CD4-positive, alpha-beta T cell treated with Interleukin-6 at 100 ng/mL for 8 hours (primary cell): Measurements from ENCODE around the gene TRIM7.
A peak's percentile ranks its signal among the peaks of the same experiment; 100 is the strongest.
"Not testable (repeated sequence)": the region's sequence is repeated elsewhere in the genome, so short reads cannot be mapped to it uniquely, and the experiment has no call there.

ENCODE experiments used
- DNase-seq: peaks from one replicate; pipeline ENCODE4 v3.0.0-alpha.2; 2020; ENCODE audit warnings: mixed read lengths, low spot score

TRIM7 gene

GRCh38 chr5:181233088-181233800, 28.2 kb upstream of the TRIM7 start:
- DNase-seq = no peak

DNA sequence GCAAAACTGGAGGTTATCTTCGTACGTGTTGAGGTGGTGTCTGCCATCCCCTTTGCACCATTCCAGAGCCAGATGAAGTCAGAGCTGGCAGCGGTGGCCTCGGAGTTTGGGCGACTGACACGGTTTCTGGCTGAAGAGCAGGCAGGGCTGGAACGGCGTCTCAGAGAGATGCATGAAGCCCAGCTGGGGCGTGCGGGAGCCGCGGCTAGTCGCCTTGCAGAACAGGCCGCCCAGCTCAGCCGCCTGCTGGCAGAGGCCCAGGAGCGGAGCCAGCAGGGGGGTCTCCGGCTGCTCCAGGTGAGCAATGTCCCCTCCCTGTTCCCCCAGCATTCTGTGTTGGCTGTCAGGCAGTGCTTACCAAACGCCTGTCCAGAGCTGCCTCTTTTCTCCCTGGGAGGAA, 27.6 kb upstream of the TRIM7 start:
- DNase-seq = no peak

DNA sequence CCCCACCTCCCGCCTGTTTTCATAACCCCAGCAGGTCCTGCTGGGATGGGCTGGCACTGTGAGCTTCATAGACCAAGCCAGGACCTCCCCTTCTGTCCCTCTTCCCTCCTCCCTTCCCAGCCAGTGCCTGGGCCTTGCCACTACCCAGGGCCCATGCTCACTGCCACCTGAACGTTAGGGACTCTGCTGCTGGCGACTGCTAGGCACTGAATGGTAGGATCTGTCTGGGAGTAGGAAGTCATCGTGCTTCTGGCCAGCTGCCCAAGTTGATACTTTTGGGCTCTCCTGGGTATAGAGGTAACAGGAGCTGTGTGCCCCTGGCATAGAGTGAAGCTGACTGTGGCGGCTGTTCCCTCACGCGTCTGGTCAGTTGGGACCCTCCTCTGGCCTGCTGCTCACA, 26.4 kb upstream of the TRIM7 start:
- no peak for DNase-seq

DNA sequence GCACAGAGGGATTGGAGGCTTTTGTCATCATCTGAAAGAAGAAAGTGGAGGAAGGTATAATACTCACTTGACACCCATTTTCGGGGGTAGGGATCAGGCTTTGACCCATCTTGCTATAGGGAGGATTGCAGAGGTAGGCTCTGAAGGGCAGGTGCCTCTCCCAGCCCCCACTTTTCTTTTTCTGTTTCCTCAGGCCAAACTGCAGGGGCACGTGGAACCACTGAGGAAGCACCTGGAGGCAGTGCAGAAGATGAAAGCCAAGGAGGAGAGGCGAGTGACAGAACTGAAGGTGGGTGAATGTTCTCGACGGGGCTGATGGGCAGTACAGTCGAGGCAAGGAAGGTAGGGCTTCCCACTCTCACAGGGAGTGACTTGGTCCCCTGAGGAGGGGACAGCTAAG, 25.6 kb upstream of the TRIM7 start:
- no peak for DNase-seq

GRCh38 chr5:181229996-181230395, 25.0 kb upstream of the TRIM7 start:
- DNase-seq = no peak

- DNase-seq = no peak
Measured at GRCh38 chr5:181224390-181225229, 19.6 kb upstream of the TRIM7 start.

DNA sequence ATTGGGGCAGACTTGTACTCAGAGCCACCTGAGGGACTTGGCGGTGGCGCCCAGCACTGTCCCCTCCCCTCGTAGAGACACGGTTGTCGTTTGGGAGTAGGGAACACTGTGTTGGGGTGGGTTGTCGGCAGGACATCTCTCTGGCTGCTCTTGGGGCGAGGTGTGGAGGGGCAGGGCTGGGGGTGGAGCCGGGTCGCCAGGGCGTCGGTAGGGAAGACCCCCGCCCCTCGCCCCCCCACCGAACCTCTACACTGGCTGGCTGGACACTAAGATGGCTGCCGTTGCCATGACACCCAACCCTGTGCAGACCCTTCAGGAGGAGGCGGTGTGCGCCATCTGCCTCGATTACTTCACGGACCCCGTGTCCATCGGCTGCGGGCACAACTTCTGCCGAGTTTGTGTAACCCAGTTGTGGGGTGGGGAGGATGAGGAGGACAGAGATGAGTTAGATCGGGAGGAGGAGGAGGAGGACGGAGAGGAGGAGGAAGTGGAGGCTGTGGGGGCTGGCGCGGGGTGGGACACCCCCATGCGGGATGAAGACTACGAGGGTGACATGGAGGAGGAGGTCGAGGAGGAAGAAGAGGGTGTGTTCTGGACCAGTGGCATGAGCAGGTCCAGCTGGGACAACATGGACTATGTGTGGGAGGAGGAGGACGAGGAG, 18.9 kb upstream of the TRIM7 start:
- DNase-seq = no peak

DNA sequence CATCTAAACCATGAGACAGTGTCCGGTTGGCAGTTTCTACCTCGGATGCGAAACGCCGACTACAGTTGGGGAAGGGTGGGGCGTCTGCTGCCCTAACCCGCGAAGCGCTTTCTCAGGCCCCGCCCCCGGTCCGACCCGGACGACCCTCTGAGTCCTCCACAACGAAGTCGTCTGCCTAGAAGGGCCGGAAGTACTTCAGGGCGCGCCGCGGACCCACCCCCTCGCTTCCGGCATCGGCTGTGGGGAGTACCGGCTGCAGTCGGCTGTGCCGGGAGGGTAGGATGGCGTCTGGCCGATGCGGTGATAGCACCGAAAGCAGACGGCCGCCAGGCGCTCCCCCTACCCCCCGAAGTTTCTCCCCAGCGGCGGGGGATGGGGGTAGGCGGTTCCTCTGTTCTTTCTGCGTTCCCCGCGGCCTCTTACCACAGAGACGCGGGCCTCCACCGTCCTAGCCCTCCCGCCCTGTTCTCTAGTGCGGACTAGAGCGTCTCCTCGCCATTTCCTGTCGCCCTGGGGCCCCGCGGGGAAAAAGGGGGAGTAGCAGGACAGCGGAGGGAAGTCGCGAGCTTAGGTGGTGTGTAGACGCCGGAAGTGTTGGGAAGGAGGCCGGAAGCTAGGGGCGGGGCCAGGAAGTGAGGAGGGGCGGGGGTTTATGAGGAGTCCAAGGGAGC, 18.2 kb upstream of the TRIM7 start, which contains the start of gene TRIM41:
Gene TRIM41 (plus strand): TSS at position 224 of the 671 bp plus-strand sequence. CDS start 719 bp downstream, outside the sequence.
- DNase-seq = peak; percentile 98

DNA sequence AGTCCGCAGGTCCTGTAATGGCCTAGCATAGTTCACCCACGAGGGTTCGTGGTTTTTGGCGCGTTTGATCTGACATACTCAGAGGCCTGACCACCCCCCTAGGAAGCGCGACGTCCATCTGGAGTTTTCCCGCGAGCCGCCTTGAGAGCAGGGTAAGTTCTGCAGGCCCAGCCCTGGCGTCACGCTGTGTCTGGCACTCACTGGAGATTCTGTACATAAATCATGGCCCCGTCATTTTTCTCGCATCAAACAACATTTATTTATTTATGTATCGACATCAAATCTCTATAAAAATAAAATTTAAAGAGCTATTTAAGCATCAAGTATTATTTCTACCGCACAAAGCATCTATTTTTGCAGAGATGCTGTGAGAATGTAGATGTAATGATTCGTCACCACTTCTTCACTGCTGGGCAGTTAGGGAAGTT, 17.6 kb upstream of the TRIM7 start:
- DNase-seq = no peak

GRCh38 chr5:181221792-181222629, 17.0 kb upstream of the TRIM7 start:
- peak; percentile 91 for DNase-seq

GRCh38 chr5:181221105-181221791, 16.3 kb upstream of the TRIM7 start:
- DNase-seq = peak; percentile 54

- no peak for DNase-seq
Measured at GRCh38 chr5:181220178-181220515, 15.2 kb upstream of the TRIM7 start.

DNA sequence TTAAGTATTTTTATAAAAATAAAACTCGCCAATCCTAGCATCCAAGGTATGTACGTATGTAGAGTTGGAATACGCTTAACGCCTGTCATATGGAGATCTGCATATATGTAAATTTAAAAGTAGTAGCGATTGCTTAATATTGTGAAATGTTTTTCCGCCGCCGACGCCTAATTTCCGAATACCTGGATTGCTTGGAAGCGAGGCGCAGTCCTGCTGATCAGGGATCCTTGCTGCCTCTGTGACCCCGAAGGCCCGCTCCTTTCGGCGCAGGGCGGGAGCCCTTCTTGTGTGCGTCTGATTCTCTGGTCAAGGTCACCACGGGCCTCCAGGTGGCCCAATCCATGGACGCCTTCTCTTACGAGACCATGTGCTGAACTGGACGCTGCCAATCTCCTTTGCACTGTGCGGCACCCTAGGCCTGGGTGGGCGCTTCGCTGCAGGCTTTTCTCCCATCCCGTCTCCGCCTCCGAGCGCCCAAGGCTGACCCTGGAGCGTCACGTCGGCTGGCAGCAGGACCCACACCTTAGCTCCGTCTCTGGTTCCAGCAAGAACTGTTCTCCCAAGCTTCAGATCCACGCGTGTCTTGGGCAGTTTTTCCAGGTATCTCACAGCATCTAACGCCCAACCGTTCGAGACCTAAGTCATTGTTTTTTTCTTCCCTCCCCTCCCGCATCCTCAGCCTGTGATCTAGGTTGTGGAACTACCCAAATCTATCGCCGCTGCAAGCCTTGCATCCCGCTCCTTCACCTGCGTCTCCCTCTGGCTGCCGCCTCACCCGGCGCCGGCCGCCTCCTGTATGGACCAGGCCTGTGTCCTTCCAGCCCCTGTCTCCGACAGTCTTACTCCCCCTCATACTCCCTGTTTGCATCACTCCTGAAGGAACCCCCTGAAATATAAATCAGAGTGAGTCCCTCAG, 14.5 kb upstream of the TRIM7 start:
- no peak for DNase-seq

DNA sequence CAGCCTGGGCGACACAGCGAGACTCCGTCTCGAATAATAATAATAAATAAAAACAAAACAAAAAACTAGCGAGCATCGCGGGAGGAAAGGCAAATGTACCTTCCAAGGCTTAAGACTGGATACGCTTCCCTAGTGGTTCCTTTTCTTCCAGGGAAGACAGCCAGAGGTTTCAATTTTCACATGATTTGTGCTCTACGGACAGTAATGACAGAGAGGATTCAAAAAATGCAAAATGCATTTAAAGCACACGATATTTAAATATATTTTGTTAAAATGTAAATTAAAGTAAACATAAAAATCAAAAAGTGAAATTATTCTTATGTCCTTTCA, 13.8 kb upstream of the TRIM7 start:
- DNase-seq = no peak

GRCh38 chr5:181217803-181218062, 12.7 kb upstream of the TRIM7 start:
- DNase-seq = peak; percentile 52

DNA sequence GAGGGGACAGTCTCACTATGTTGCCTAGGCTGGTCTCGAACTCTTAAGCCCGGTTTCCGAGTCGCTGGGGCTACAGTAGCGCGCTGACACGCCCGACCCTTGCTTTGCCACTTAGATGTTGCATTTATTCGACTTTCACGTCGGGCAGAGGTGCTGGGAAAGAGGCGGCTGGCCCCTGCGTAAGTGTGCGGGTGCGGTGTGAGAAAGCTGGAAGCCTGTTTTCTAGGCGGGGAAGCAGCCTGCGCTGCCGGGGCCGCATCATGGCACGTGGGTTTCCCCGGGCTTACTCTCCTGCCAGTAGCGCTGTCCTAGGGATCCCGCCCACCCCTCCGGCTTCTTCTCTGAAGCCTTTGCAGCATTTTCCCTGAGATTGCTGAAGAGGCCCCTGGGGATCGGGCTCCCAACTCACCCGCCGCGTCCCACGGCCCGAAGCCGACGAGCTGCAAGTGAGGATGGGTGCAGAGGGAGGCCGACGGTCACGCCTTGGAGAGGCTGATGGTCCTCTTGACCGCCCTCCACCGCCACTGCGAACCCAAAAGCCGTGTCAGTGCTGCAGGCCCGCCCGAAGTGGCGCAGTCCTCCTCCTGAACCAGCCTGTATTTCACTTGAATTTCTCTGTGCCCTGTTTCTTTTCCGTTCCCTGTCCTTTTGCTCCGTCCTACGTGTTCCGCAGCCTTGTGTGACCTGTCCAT, 12.3 kb upstream of the TRIM7 start:
- peak; percentile 59 for DNase-seq

DNA sequence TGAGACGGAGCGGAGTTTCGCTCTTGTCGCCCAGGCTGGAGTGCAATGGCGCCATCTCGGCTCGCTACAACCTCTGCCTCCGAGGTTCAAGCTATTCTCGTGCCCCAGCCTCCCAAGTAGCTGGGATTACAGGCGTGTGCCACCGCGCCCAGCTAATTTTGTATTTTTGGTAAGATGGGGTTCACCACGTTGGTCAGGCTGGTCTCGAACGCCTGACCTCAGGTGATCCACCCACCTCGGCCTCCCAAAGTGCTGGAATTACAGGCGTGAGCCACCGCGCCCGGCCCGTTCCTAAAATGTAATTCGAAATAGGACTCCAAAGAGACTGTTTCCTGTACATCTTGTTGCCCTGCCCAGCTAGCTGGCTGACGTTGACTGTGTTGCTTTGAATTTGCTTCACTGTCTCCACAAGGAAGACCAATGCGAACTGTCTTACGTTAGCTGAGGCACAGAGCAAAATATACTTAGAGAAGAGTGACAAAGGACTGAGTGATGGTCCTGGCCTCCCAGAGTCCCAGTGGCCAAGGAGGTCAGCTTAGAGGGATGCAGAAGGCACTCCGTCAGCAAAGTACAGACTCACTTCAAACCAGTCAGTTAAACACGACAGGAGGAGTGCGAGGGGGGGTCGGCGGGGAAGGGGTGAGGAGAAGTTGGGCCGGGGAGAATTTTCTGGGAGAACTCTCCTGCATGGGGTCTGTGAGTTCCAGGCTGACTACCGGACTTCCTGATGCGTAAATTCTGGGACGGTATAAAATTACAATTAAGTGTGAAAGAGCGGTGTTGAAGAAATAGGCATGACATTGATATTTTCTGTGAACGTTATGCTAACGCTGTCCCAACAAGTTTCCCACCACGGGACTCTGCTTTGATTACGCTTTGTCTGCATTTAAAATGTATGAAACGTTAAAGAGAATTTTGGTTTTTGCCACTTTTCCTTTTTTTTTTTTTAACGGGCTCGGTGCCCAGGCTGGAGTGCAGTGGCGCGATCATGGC, 11.3 kb upstream of the TRIM7 start:
- peak; percentile 54 for DNase-seq

DNA sequence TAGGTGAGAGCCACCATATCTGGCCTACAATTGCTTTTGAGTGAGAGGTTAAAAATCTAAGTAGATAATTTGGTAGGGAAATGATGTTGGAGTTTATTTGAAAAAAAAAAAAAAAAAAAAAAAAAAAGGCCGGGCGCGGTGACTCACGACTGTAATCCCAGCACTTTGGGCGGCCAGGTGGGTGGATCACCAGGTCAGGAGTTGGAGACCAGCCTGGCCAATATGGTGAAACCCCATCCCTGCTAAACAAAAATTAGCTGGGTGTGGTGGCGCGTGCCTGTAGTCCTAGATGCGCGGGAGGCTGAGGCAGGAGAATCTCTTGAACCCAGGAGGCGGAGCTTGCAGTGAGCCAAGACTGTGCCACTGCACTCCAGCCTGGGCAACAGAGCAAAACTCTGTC, 9.3 kb upstream of the TRIM7 start:
- not testable (repeated sequence) for DNase-seq
